ENCODE measurements around the gene SMS.

GRCh38 chrX:22015139-22015750, 74.7 kb downstream of the SMS start:
- no peak for TF ChIP-seq CTCF (IDR thresholded peaks at IDR 0.05 in 8 of 11, conservative IDR thresholded peaks at IDR 0.05 in 3 of 11)
- TF ChIP-seq POLR2A (IDR thresholded peaks at IDR 0.05) = no peak

All from spleen (tissue), 7 donors.